ENCODE data around the gene KRTAP5-2.

The KRTAP5-2 gene

GRCh38 chr11:1555713-1556153 is 42.4 kb downstream of the KRTAP5-2 start:
- no peak for DNase-seq (ENCODE audit: low read depth)

GRCh38 chr11:1554981-1555712 is 42.9 kb downstream of the KRTAP5-2 start:
- DNase-seq (ENCODE audit: low read depth), result no peak

GRCh38 chr11:1553808-1554594 is 44.1 kb downstream of the KRTAP5-2 start:
- no peak for DNase-seq (ENCODE audit: low read depth)

- DNase-seq (ENCODE audit: low read depth), result no peak
These were observed 48.5 kb downstream of the KRTAP5-2 start for GRCh38 chr11:1549338-1550330.

GRCh38 chr11:1548221-1549070 is 49.6 kb downstream of the KRTAP5-2 start:
- DNase-seq (ENCODE audit: low read depth), result peak; percentile 40

- no peak for DNase-seq (ENCODE audit: low read depth)
These were observed 50.5 kb downstream of the KRTAP5-2 start for GRCh38 chr11:1547467-1548098.
